ENCODE measurements around the gene PPP4C. TPM values are rescaled to one million over a fixed set of nuclear protein-coding genes. Genes with fewer than 3 reads are reported as not detected.

Gene PPP4C
- total RNA-seq, 1 experiment from 2014 or later = 163 TPM

- 0 out of 4 replicates have a peak, but pooled peaks cover 0 to 2% of the 10 kb centered on the region in 2 experiments for H3K4me1 Mint-ChIP-seq
- no peak overlapping the region for H3T11ph ChIP-seq (ENCODE audit: low read length)
- H2AFZ ChIP-seq (ENCODE audit: low read length) = no peak overlapping the region
- H3K56ac ChIP-seq (ENCODE audit: insufficient read length, low read depth, low read length) = no peak overlapping the region
- no peak overlapping the region for H3K14ac ChIP-seq (ENCODE audit: insufficient read depth, low read length)
- no peaks in the 10 kb centered on the region for H3K79me2 ChIP-seq (ENCODE audit: insufficient read depth, low read length)
- peaks cover 0 to 2% of the 10 kb centered on the region in 2 experiments; a peak in 1 of 5 replicates for H3K9me3 Mint-ChIP-seq
- H4K8ac ChIP-seq (replicated peaks; ENCODE audit: insufficient read length, low read depth, low read length) = no peak overlapping the region
- no peak overlapping the region for H3K4me2 ChIP-seq (ENCODE audit: insufficient read depth, insufficient read length, low read length)
- H2BK120ac ChIP-seq (ENCODE audit: low read depth, low read length, poor library complexity, severe bottlenecking) = no peak overlapping the region
- no peak for TF ChIP-seq CTCF (conservative IDR thresholded peaks at IDR 0.05)
- no peak overlapping the region for H2BK12ac ChIP-seq (ENCODE audit: insufficient read length, low read depth, low read length)
- no peak overlapping the region for H2BK15ac ChIP-seq (ENCODE audit: low read depth, low read length)
- no peak overlapping the region for H4K5ac ChIP-seq (ENCODE audit: insufficient read length, low read depth, low read length)
- H4K91ac ChIP-seq (ENCODE audit: insufficient read length, low read depth, low read length) = no peak overlapping the region
- H3K79me1 ChIP-seq (ENCODE audit: insufficient read depth, low read depth, low read length, poor library complexity, severe bottlenecking) = no peaks in the 10 kb centered on the region
- no peak overlapping the region for H3K27ac Mint-ChIP-seq
- no peak for DNase-seq
- no peaks in the 10 kb centered on the region for H3K27me3 ChIP-seq (ENCODE audit: insufficient read depth, low read length)
- H3K4ac ChIP-seq (ENCODE audit: low read depth, low read length) = no peak overlapping the region
- H3K27me3 Mint-ChIP-seq (ENCODE audit: low read depth) = no peaks in the 10 kb centered on the region; the same call in 1 of the 2 replicates
- no peak overlapping the region for H3K18ac ChIP-seq (ENCODE audit: insufficient read length, low read depth, low read length)
- WGBS (ENCODE audit: extremely low coverage, insufficient read length, low lambda C conversion rate) = no CpG with 5 or more reads among the region's 3 CpGs
- no peak overlapping the region for H3K23ac ChIP-seq (ENCODE audit: insufficient read length, low read depth, low read length)
- H3K9ac ChIP-seq (ENCODE audit: extremely low read depth, insufficient read length, low read length) = no peak overlapping the region
- H3K27ac ChIP-seq (ENCODE audit: insufficient read length, low read depth, low read length) = no peak overlapping the region
- H3K36me3 Mint-ChIP-seq (ENCODE audit: insufficient read depth in 1 of 3, low read depth in 3 of 3) = peaks cover 0 to 1% (median 0%) of the 10 kb centered on the region in 3 experiments; a peak in 1 of 7 replicates
- no peaks in the 10 kb centered on the region for H4K20me1 ChIP-seq (ENCODE audit: control insufficient read depth, insufficient read depth, insufficient read length)
- no peak overlapping the region for H2AK5ac ChIP-seq (ENCODE audit: insufficient read length, low read length)
- H3K9me3 ChIP-seq (ENCODE audit: control insufficient read depth, low read depth, low read length) = no peaks in the 10 kb centered on the region
- H3K4me1 ChIP-seq (ENCODE audit: insufficient read depth, low read length) = no peaks in the 10 kb centered on the region
- H3K23me2 ChIP-seq (ENCODE audit: insufficient read length, low read depth, low read length, poor library complexity, severe bottlenecking) = no peaks in the 10 kb centered on the region
- no peak overlapping the region for H2BK20ac ChIP-seq (ENCODE audit: low read depth, low read length, poor library complexity, severe bottlenecking)
- no peak overlapping the region for H2BK5ac ChIP-seq (ENCODE audit: insufficient read length, low read length)
- H3K4me3 Mint-ChIP-seq = no peak overlapping the region
Observed at GRCh38 chr16:30132591-30132990, 56.8 kb downstream of the PPP4C start.

Other genes starting within 250 kb of the PPP4C start
- 70.0 and 70.6 TPM in 2 replicates for gene CDIPT, start 212.8 kb upstream of the PPP4C start, total RNA-seq (2021)
- gene SEZ6L2, start 176.4 kb upstream of the PPP4C start, total RNA-seq (2021) = 44.7 and 50.8 TPM in 2 replicates
- 16.7 and 17.9 TPM in 2 replicates for gene ASPHD1, start 175.5 kb upstream of the PPP4C start, total RNA-seq (2021)
- 16.8 and 18.3 TPM in 2 replicates for gene KCTD13, start 149.8 kb upstream of the PPP4C start, total RNA-seq (2021)
- gene TMEM219, start 113.9 kb upstream of the PPP4C start, total RNA-seq (2021) = 82.1 and 89.1 TPM in 2 replicates
- gene TAOK2, start 102.1 kb upstream of the PPP4C start, total RNA-seq (2021) = 43.1 and 43.9 TPM in 2 replicates
- 18.5 and 21.6 TPM in 2 replicates for gene HIRIP3, start 80.4 kb upstream of the PPP4C start, total RNA-seq (2021)
- 94.1 and 101 TPM in 2 replicates for gene INO80E, start 79.8 kb upstream of the PPP4C start, total RNA-seq (2021)
- gene DOC2A, start 65.0 kb upstream of the PPP4C start, total RNA-seq (2021) = 10.2 and 12.2 TPM in 2 replicates
- gene C16orf92, start 52.8 kb upstream of the PPP4C start, total RNA-seq (2021) = not detected in 2 replicates
- 20.9 and 22.3 TPM in 2 replicates for gene TLCD3B, start 44.7 kb upstream of the PPP4C start, total RNA-seq (2021)
- 1,356 and 1,375 TPM in 2 replicates for gene ALDOA, start 10.2 kb upstream of the PPP4C start, total RNA-seq (2021)
- 1.6 and 1.9 TPM in 2 replicates for gene TBX6, start 15.9 kb downstream of the PPP4C start, total RNA-seq (2021)
- 26.3 and 27.5 TPM in 2 replicates for gene YPEL3, start 20.2 kb downstream of the PPP4C start, total RNA-seq (2021)
- 3.8 and 4.0 TPM in 2 replicates for gene GDPD3, start 37.5 kb downstream of the PPP4C start, total RNA-seq (2021)
- gene MAPK3, start 47.2 kb downstream of the PPP4C start, total RNA-seq (2021) = 52.3 and 53.5 TPM in 2 replicates
- 3.4 and 4.8 TPM in 2 replicates for gene CORO1A, start 107.6 kb downstream of the PPP4C start, total RNA-seq (2021)
- 202 and 218 TPM in 2 replicates for gene BOLA2B, start 117.7 kb downstream of the PPP4C start, total RNA-seq (2021)
- gene SLX1A, start 117.9 kb downstream of the PPP4C start, total RNA-seq (2021) = 30.3 TPM in 2 replicates
- gene SULT1A3, start 123.3 kb downstream of the PPP4C start, total RNA-seq (2021) = 21.5 and 21.8 TPM in 2 replicates
- 14.3 and 16.4 TPM in 2 replicates for gene NPIPB13, start 172.5 kb downstream of the PPP4C start, total RNA-seq (2021)